GM23338 (cell line): ENCODE data around the gene COL21A1. TPM values are rescaled to one million over a fixed set of nuclear protein-coding genes. Genes with fewer than 3 reads are reported as not detected.

Experiments used
- ATAC-seq: fragments of 200-7000 bp; cut with Tn5 transposase; 3 replicates; pipeline ENCODE4 v1.9.1; 2020
- DNase-seq: peaks from one replicate; pipeline ENCODE4 v3.0.0-alpha.2; 2015; ENCODE audit warnings: low spot score
- H2AFZ ChIP-seq: fragments of 200-600 bp; sonication (generic); 2 replicates; pipeline ENCODE4 v1.8.0; 2016; ENCODE audit warnings: antibody characterized with exemption, mild to moderate bottlenecking, moderate library complexity
- H3F3A ChIP-seq: fragments of 200-600 bp; sonication (generic); replicated peaks from 2 replicates; pipeline ENCODE4 v1.8.0; 2017; ENCODE audit warnings: antibody characterized with exemption, mixed run types, low read depth
- H3K27ac ChIP-seq: fragments of 200-600 bp; sonication (generic); 2 replicates; pipeline ENCODE4 v1.6.1; 2016; ENCODE audit warnings: low read depth
- H3K27me3 ChIP-seq: fragments of 200-600 bp; sonication (generic); 2 replicates; pipeline ENCODE4 v1.8.0; 2016; ENCODE audit warnings: mild to moderate bottlenecking, mixed run types, moderate library complexity; ENCODE audit not compliant: insufficient read depth
- H3K36me3 ChIP-seq: fragments of 200-600 bp; sonication (generic); 2 replicates; pipeline ENCODE4 v1.8.0; 2016; ENCODE audit warnings: mild to moderate bottlenecking; ENCODE audit not compliant: insufficient read depth
- H3K4me1 ChIP-seq: fragments of 200-600 bp; sonication (generic); 2 replicates; pipeline ENCODE4 v1.8.0; 2016; ENCODE audit warnings: mild to moderate bottlenecking, moderate library complexity; ENCODE audit not compliant: insufficient read depth
- H3K4me2 ChIP-seq: fragments of 200-600 bp; sonication (generic); 2 replicates; pipeline ENCODE4 v1.7.1; 2017; ENCODE audit warnings: mixed run types
- H3K4me3 ChIP-seq: fragments of 200-600 bp; sonication (generic); 2 replicates; pipeline ENCODE4 v1.6.1; 2016; ENCODE audit warnings: mixed run types
- H3K79me2 ChIP-seq: fragments of 200-600 bp; sonication (generic); replicated peaks from 2 replicates; pipeline ENCODE4 v1.8.0; 2017; ENCODE audit warnings: mild to moderate bottlenecking; ENCODE audit not compliant: insufficient read depth
- H3K9me2 ChIP-seq: fragments of 200-600 bp; sonication (generic); 2 replicates; pipeline ENCODE4 v1.8.0; 2017; ENCODE audit not compliant: insufficient read depth
- H4K20me1 ChIP-seq: fragments of 200-600 bp; sonication (generic); replicated peaks from 2 replicates; pipeline ENCODE4 v1.8.0; 2017; ENCODE audit warnings: mild to moderate bottlenecking; ENCODE audit not compliant: insufficient read depth
- H3K27ac Mint-ChIP-seq: 2 replicates; pipeline ENCODE4 v1.8.0; 2020; ENCODE audit warnings: inconsistent platforms, mild to moderate bottlenecking, moderate library complexity, mixed read lengths
- H3K27me3 Mint-ChIP-seq: 3 replicates; pipeline ENCODE4 v1.8.0; 2022; ENCODE audit warnings: low read depth, mild to moderate bottlenecking, moderate library complexity, mixed read lengths, inconsistent platforms; ENCODE audit not compliant: insufficient read depth, poor library complexity
- H3K36me3 Mint-ChIP-seq: 3 replicates; pipeline ENCODE4 v1.8.0; 2021; ENCODE audit warnings: low read depth, mild to moderate bottlenecking, inconsistent platforms, moderate library complexity, mixed read lengths
- H3K4me1 Mint-ChIP-seq: 3 replicates; pipeline ENCODE4 v1.8.0; 2020; ENCODE audit warnings: mild to moderate bottlenecking, inconsistent platforms, mixed read lengths
- H3K4me3 Mint-ChIP-seq: 3 replicates; pipeline ENCODE4 v1.8.0; 2021; ENCODE audit warnings: moderate library complexity, mild to moderate bottlenecking, inconsistent platforms, mixed read lengths
- H3K9me3 Mint-ChIP-seq: 3 replicates; pipeline ENCODE4 v1.8.0; 2020; ENCODE audit warnings: moderate library complexity, mild to moderate bottlenecking, inconsistent platforms, mixed read lengths
- CREB1 ChIP-seq: fragments of 250-450 bp; sonication (Bioruptor Pico); IDR thresholded peaks from 2 replicates; pipeline ENCODE4 v1.5.0; 2020; ENCODE audit warnings: low read depth, mild to moderate bottlenecking, moderate library complexity
- EZH2 ChIP-seq: fragments of 200-600 bp; sonication (generic); IDR thresholded peaks from one replicate; pipeline ENCODE4 v1.8.0; 2017; ENCODE audit warnings: antibody characterized with exemption, mild to moderate bottlenecking, low read depth; ENCODE audit not compliant: unreplicated experiment
- EZH2phosphoT487 ChIP-seq: fragments of 200-600 bp; sonication (generic); IDR thresholded peaks from one replicate; pipeline ENCODE4 v1.8.1; 2018; ENCODE audit warnings: antibody characterized with exemption; ENCODE audit not compliant: unreplicated experiment
- JUNB ChIP-seq: IDR thresholded peaks from one replicate; pipeline ENCODE4 v1.6.1; 2016; ENCODE audit warnings: antibody characterized with exemption; ENCODE audit not compliant: unreplicated experiment
- NANOG ChIP-seq: IDR thresholded peaks from 2 replicates; pipeline ENCODE4 v1.6.1; 2016; ENCODE audit warnings: antibody characterized with exemption, borderline replicate concordance
- POLR2AphosphoS5 ChIP-seq: IDR thresholded peaks from 2 replicates; pipeline ENCODE4 v1.6.1; 2016; ENCODE audit warnings: antibody characterized with exemption, low read depth
- REST ChIP-seq: IDR thresholded peaks from one replicate; pipeline ENCODE4 v1.6.1; 2018; ENCODE audit warnings: antibody characterized with exemption; ENCODE audit not compliant: unreplicated experiment
- STAT1 ChIP-seq: IDR thresholded peaks from one replicate; pipeline ENCODE4 v1.6.1; 2016; ENCODE audit warnings: antibody characterized with exemption; ENCODE audit not compliant: unreplicated experiment
- ZNF114 ChIP-seq: fragments of 250-450 bp; sonication (Bioruptor Pico); IDR thresholded peaks from 2 replicates; pipeline ENCODE4 v1.5.0; 2020; ENCODE audit warnings: mild to moderate bottlenecking, moderate library complexity
- ZNF331 ChIP-seq: fragments of 250-450 bp; sonication (Bioruptor Pico); IDR thresholded peaks from 2 replicates; pipeline ENCODE4 v1.5.0; 2020; ENCODE audit warnings: low read depth, mild to moderate bottlenecking, moderate library complexity
- ZNF462 ChIP-seq: fragments of 250-450 bp; sonication (Bioruptor Pico); IDR thresholded peaks from 2 replicates; pipeline ENCODE4 v1.5.0; 2020; ENCODE audit warnings: mild to moderate bottlenecking, moderate library complexity
- polyA plus RNA-seq: library from polyadenylated mRNA; unstranded; fragments of >200 nt; fragmentation: Nextera tagmentation; extraction: Ambion mirVana; gene quantifications from 2 replicates; pipeline ENCODE4 v1.2.1, GENCODE V29; 2016
- total RNA-seq: library from RNA; depleted of rRNA; stranded (reverse); fragments of >200 nt; shearing (Covaris generic); gene quantifications from 2 replicates; pipeline ENCODE4 v1.2.3, GENCODE V29; 2014
- TF ChIP-seq, protein P1 (sequence below): IDR thresholded peaks from 2 replicates; pipeline ENCODE4 v1.6.1; 2016; ENCODE audit warnings: antibody characterized with exemption
- TF ChIP-seq, protein P2 (sequence below), 2 experiments: fragments of 200-600 bp in 1 of 2; sonication (generic) in 1 of 2; conservative IDR thresholded peaks; 2 replicates each; pipeline versions ENCODE4 v1.5.1 to v1.6.1; 2016 to 2017; ENCODE audit warnings: antibody characterized with exemption in 2 of 2, low read depth in 2 of 2, mild to moderate bottlenecking in 2 of 2, moderate library complexity in 1 of 2

Gene COL21A1
- total and polyA plus RNA-seq, 2 experiments from 2014 or later, result 5.0 to 6.2 TPM

- Mint-ChIP-seq H3K36me3 (peaks cover 10% of the 10 kb centered on the region; the same call in 2 of the 3 replicates), H3K4me1 (no peaks in the 10 kb centered on the region), H3K27me3 (no peaks in the 10 kb centered on the region), H3K27ac (0 out of 2 replicates have a peak overlapping the region, but pooled peaks have one; percentile 19), H3K4me3 (no peak overlapping the region), H3K9me3 (peaks cover 10% of the 10 kb centered on the region; the same call in 2 of the 3 replicates)
- Histone ChIP-seq H3K79me2 (no peaks in the 10 kb centered on the region), H3K4me1 (no peaks in the 10 kb centered on the region), H3K4me3 (no peak overlapping the region), H3K27me3 (no peaks in the 10 kb centered on the region), H3K36me3 (no peaks in the 10 kb centered on the region), H3K9me2 (no peaks in the 10 kb centered on the region), H2AFZ (no peak overlapping the region), H3K4me2 (no peak overlapping the region), H3F3A (no peaks in the 10 kb centered on the region), H3K27ac (no peak overlapping the region), H4K20me1 (no peaks in the 10 kb centered on the region)
- ATAC-seq, result no peak
- TF ChIP-seq REST (no peak), EZH2phosphoT487 (no peak), STAT1 (no peak), JUNB (no peak), ZNF331 (CRISPR knock-in tag) (no peak), EZH2 (no peak), POLR2AphosphoS5 (no peak), NANOG (no peak), ZNF114 (no peak), CREB1 (CRISPR knock-in tag) (no peak), ZNF462 (CRISPR knock-in tag) (no peak)
- TF ChIP-seq, protein P1, sequence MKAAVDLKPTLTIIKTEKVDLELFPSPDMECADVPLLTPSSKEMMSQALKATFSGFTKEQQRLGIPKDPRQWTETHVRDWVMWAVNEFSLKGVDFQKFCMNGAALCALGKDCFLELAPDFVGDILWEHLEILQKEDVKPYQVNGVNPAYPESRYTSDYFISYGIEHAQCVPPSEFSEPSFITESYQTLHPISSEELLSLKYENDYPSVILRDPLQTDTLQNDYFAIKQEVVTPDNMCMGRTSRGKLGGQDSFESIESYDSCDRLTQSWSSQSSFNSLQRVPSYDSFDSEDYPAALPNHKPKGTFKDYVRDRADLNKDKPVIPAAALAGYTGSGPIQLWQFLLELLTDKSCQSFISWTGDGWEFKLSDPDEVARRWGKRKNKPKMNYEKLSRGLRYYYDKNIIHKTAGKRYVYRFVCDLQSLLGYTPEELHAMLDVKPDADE, result no peak
- TF ChIP-seq, protein P2, sequence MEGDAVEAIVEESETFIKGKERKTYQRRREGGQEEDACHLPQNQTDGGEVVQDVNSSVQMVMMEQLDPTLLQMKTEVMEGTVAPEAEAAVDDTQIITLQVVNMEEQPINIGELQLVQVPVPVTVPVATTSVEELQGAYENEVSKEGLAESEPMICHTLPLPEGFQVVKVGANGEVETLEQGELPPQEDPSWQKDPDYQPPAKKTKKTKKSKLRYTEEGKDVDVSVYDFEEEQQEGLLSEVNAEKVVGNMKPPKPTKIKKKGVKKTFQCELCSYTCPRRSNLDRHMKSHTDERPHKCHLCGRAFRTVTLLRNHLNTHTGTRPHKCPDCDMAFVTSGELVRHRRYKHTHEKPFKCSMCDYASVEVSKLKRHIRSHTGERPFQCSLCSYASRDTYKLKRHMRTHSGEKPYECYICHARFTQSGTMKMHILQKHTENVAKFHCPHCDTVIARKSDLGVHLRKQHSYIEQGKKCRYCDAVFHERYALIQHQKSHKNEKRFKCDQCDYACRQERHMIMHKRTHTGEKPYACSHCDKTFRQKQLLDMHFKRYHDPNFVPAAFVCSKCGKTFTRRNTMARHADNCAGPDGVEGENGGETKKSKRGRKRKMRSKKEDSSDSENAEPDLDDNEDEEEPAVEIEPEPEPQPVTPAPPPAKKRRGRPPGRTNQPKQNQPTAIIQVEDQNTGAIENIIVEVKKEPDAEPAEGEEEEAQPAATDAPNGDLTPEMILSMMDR (conservative IDR thresholded peaks at IDR 0.05; ENCODE audit: low read depth in 2 of 2), result no peak
- no peak for DNase-seq
These were observed 171.3 kb downstream of the COL21A1 start for GRCh38 chr6:56076033-56076432.
